Measurements from ENCODE around the gene PRUNE2.
"Not testable (repeated sequence)": the region's sequence is repeated elsewhere in the genome, so short reads cannot be mapped to it uniquely, and the experiment has no call there.

The PRUNE2 gene

DNA sequence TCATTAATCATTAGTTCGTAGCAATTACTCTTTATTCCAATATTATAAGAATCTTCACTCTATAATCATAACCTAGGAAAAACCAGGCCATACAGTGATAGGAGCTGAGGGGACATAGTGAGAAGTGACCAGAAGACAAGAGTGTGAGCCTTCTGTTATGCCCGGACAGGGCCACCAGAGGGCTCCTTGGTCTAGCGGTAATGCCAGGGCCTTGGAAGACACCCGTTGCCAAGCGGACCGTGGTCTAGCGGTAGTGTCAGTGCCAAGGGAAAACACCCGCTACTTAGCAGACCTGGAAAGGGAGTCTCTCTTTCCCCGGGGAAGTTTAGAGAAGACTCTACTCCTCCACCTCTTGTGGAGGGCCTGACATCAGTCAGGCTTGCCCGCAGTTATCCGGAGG, 239.9 kb downstream of the PRUNE2 start:
- H3K9ac ChIP-seq (ENCODE audit: low read length); H3K27ac ChIP-seq (ENCODE audit: low read depth, low read length); H2AFZ ChIP-seq (ENCODE audit: low read depth, low read length, severe bottlenecking); H3K9me2 ChIP-seq (replicated peaks; ENCODE audit: insufficient read depth, low read length); H3K4me2 ChIP-seq (ENCODE audit: low read depth, low read length, poor library complexity, severe bottlenecking); H3K9me3 ChIP-seq (ENCODE audit: insufficient read depth, low read length); H3K36me3 ChIP-seq (ENCODE audit: low read length); H3K79me2 ChIP-seq (ENCODE audit: insufficient read depth, low read length); H3K27me3 ChIP-seq (ENCODE audit: low read length); H3F3A ChIP-seq (ENCODE audit: insufficient read depth); H4K20me1 ChIP-seq (ENCODE audit: low read depth, low read length); H3K4me3 ChIP-seq (ENCODE audit: insufficient read depth, low read length, poor library complexity, severe bottlenecking): not testable (repeated sequence)
- TF ChIP-seq, protein P1, sequence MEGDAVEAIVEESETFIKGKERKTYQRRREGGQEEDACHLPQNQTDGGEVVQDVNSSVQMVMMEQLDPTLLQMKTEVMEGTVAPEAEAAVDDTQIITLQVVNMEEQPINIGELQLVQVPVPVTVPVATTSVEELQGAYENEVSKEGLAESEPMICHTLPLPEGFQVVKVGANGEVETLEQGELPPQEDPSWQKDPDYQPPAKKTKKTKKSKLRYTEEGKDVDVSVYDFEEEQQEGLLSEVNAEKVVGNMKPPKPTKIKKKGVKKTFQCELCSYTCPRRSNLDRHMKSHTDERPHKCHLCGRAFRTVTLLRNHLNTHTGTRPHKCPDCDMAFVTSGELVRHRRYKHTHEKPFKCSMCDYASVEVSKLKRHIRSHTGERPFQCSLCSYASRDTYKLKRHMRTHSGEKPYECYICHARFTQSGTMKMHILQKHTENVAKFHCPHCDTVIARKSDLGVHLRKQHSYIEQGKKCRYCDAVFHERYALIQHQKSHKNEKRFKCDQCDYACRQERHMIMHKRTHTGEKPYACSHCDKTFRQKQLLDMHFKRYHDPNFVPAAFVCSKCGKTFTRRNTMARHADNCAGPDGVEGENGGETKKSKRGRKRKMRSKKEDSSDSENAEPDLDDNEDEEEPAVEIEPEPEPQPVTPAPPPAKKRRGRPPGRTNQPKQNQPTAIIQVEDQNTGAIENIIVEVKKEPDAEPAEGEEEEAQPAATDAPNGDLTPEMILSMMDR (IDR thresholded peaks at IDR 0.05; ENCODE audit: insufficient read depth, low read length, poor library complexity, severe bottlenecking) = peak; percentile 18

GRCh38 chr9:76665458-76665857, 240.5 kb downstream of the PRUNE2 start:
- Histone ChIP-seq H3K27me3 (ENCODE audit: low read length) (no peaks in the 10 kb centered on the region), H3K4me2 (ENCODE audit: low read depth, low read length, poor library complexity, severe bottlenecking) (no peak overlapping the region), H3K36me3 (ENCODE audit: low read length) (no peaks in the 10 kb centered on the region), H3K4me3 (ENCODE audit: insufficient read depth, low read length, poor library complexity, severe bottlenecking) (no peak overlapping the region), H3K27ac (ENCODE audit: low read depth, low read length) (no peak overlapping the region), H3K79me2 (ENCODE audit: insufficient read depth, low read length) (no peaks in the 10 kb centered on the region), H3K9ac (ENCODE audit: low read length) (no peak overlapping the region), H4K20me1 (ENCODE audit: low read depth, low read length) (no peaks in the 10 kb centered on the region), H3F3A (ENCODE audit: insufficient read depth) (no peaks in the 10 kb centered on the region), H3K9me3 (ENCODE audit: insufficient read depth, low read length) (no peaks in the 10 kb centered on the region), H3K9me2 (replicated peaks; ENCODE audit: insufficient read depth, low read length) (no peaks in the 10 kb centered on the region), H2AFZ (ENCODE audit: low read depth, low read length, severe bottlenecking) (no peak overlapping the region)
- TF ChIP-seq EZH2phosphoT487 (conservative IDR thresholded peaks at IDR 0.05; ENCODE audit: low read length) = no peak
- TF ChIP-seq, protein P1 (IDR thresholded peaks at IDR 0.05; ENCODE audit: insufficient read depth, low read length, poor library complexity, severe bottlenecking) = no peak

DNA sequence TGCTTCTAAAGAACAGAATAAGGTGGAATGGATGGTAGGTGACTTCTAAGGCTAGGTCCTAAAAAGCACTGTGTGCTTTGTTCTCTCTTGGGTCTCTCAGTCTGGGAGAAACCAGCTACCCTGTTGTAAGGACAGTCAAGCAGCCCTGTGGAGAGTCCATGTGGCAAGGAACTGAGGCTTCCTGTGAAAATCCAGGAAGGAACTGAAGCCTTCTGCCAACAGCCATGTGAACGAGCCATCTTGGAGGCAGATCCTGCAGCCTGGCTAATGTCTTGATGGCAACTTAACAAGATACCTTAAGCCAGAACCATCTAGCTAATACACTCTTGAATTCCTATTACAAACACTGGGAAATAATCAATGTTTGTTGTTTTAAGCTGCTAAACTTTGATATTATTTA, 241.8 kb downstream of the PRUNE2 start:
- H3K9me2 ChIP-seq (replicated peaks; ENCODE audit: insufficient read depth, low read length) = no peaks in the 10 kb centered on the region
- no peaks in the 10 kb centered on the region for H3K27me3 ChIP-seq (ENCODE audit: low read length)
- TF ChIP-seq EZH2phosphoT487 (conservative IDR thresholded peaks at IDR 0.05; ENCODE audit: low read length) = no peak
- TF ChIP-seq, protein P1 (IDR thresholded peaks at IDR 0.05; ENCODE audit: insufficient read depth, low read length, poor library complexity, severe bottlenecking) = no peak

More for the DNA sequence above, 241.8 kb downstream of the PRUNE2 start:
- no peak overlapping the region for H2AFZ ChIP-seq (ENCODE audit: low read depth, low read length, severe bottlenecking)
- no peaks in the 10 kb centered on the region for H3F3A ChIP-seq (ENCODE audit: insufficient read depth)
- no peak overlapping the region for H3K9ac ChIP-seq (ENCODE audit: low read length)
- H3K27ac ChIP-seq (ENCODE audit: low read depth, low read length) = no peak overlapping the region
- H3K4me2 ChIP-seq (ENCODE audit: low read depth, low read length, poor library complexity, severe bottlenecking) = no peak overlapping the region
- no peaks in the 10 kb centered on the region for H3K9me3 ChIP-seq (ENCODE audit: insufficient read depth, low read length)
- H4K20me1 ChIP-seq (ENCODE audit: low read depth, low read length) = no peaks in the 10 kb centered on the region
- no peak overlapping the region for H3K4me3 ChIP-seq (ENCODE audit: insufficient read depth, low read length, poor library complexity, severe bottlenecking)
- no peaks in the 10 kb centered on the region for H3K79me2 ChIP-seq (ENCODE audit: insufficient read depth, low read length)
- H3K36me3 ChIP-seq (ENCODE audit: low read length) = no peaks in the 10 kb centered on the region
